HEK293T (cell line): ENCODE measurements around the gene ELMO3.

Experiments used
- CTCF ChIA-PET: fragments of 350-600 bp; formaldehyde crosslinking; extraction: SDS; loops from one replicate; lab custom pipeline; 2021; ENCODE audit warnings: antibody characterized with exemption, inconsistent platforms; lab: Yijun Ruan, JAX
- POLR2A ChIA-PET: fragments of 350-600 bp; formaldehyde crosslinking; extraction: SDS; loops from one replicate; lab custom pipeline; 2020; ENCODE audit warnings: antibody characterized with exemption, inconsistent platforms; lab: Yijun Ruan, JAX
- DNase-seq: peaks from one replicate; pipeline ENCODE4 v3.0.0; 2012; ENCODE audit warnings: mixed read lengths; ENCODE audit errors: extremely low spot score
- ARNT ChIP-seq: fragments of 450-650 bp; IDR thresholded peaks from 2 replicates; pipeline ENCODE4 v1.6.1; 2017; ENCODE audit warnings: mild to moderate bottlenecking
- BHLHE40 ChIP-seq: fragments of 450-650 bp; IDR thresholded peaks from 2 replicates; pipeline ENCODE4 v1.6.1; 2016; ENCODE audit warnings: mild to moderate bottlenecking, moderate library complexity, borderline replicate concordance
- CTBP1 ChIP-seq: fragments of 450-650 bp; IDR thresholded peaks from 2 replicates; pipeline ENCODE4 v1.6.1; 2016; ENCODE audit warnings: borderline replicate concordance
- ELF4 ChIP-seq: fragments of 450-650 bp; IDR thresholded peaks from 2 replicates; pipeline ENCODE4 v1.6.1; 2017; ENCODE audit warnings: antibody characterized with exemption
- FOXA1 ChIP-seq: fragments of 450-650 bp; IDR thresholded peaks from 2 replicates; pipeline ENCODE4 v1.6.1; 2016; ENCODE audit warnings: mild to moderate bottlenecking
- FOXK2 ChIP-seq: fragments of 450-650 bp; IDR thresholded peaks from 2 replicates; pipeline ENCODE4 v1.6.1; 2016; ENCODE audit warnings: mild to moderate bottlenecking
- FOXM1 ChIP-seq: fragments of 450-650 bp; IDR thresholded peaks from 2 replicates; pipeline ENCODE4 v1.6.1; 2017; ENCODE audit warnings: mild to moderate bottlenecking, borderline replicate concordance
- HDGF ChIP-seq: fragments of 450-650 bp; IDR thresholded peaks from 2 replicates; pipeline ENCODE4 v1.6.1; 2017; ENCODE audit warnings: antibody characterized with exemption, borderline replicate concordance
- L3MBTL2 ChIP-seq: fragments of 450-650 bp; conservative IDR thresholded peaks from 2 replicates; pipeline ENCODE4 v1.6.1; 2016; ENCODE audit warnings: mild to moderate bottlenecking
- LEF1 ChIP-seq: fragments of 450-650 bp; IDR thresholded peaks from 2 replicates; pipeline ENCODE4 v1.6.1; 2017; ENCODE audit warnings: mild to moderate bottlenecking, borderline replicate concordance
- NFRKB ChIP-seq: fragments of 450-650 bp; IDR thresholded peaks from 2 replicates; pipeline ENCODE4 v1.6.1; 2016; ENCODE audit warnings: mild to moderate bottlenecking, moderate library complexity
- PKNOX1 ChIP-seq: fragments of 450-650 bp; IDR thresholded peaks from 2 replicates; pipeline ENCODE4 v1.6.1; 2016
- SP1 ChIP-seq: fragments of 450-650 bp; IDR thresholded peaks from 2 replicates; pipeline ENCODE4 v1.6.1; 2017
- SUZ12 ChIP-seq: fragments of 450-650 bp; IDR thresholded peaks from 2 replicates; pipeline ENCODE4 v1.6.1; 2016; ENCODE audit warnings: mild to moderate bottlenecking
- TARDBP ChIP-seq: fragments of 450-650 bp; IDR thresholded peaks from 2 replicates; pipeline ENCODE4 v1.6.1; 2016
- ZNF384 ChIP-seq: fragments of 450-650 bp; IDR thresholded peaks from 2 replicates; pipeline ENCODE4 v1.6.1; 2016

ELMO3 gene

GRCh38 chr16:67233596-67233995 is 34.7 kb downstream of the ELMO3 start:
- ChIA-PET CTCF (no interaction called here), POLR2A (interaction anchor here (0.7 to 0.9 kb wide), 2 partner anchors 9 to 11 kb away, joined by 3 to 4 read pairs; no protein-coding TSS in a partner anchor)
- no peak for DNase-seq
- TF ChIP-seq BHLHE40 = no peak
- TF ChIP-seq SP1 = no peak
- TF ChIP-seq L3MBTL2 = no peak
- no peak for TF ChIP-seq PKNOX1

GRCh38 chr16:67234180-67234597 is 35.3 kb downstream of the ELMO3 start:
- POLR2A ChIA-PET = interaction anchor here (0.7 to 0.9 kb wide), 2 partner anchors 8 to 11 kb away, joined by 3 to 4 read pairs; no protein-coding TSS in a partner anchor
- TF ChIP-seq FOXA1 = no peak
- TF ChIP-seq NFRKB = no peak
- no peak for TF ChIP-seq LEF1
- TF ChIP-seq ZNF384 = no peak
- no peak for TF ChIP-seq PKNOX1
- TF ChIP-seq ARNT = no peak
- no peak for TF ChIP-seq FOXM1
- TF ChIP-seq SP1 = no peak
- no peak for TF ChIP-seq SUZ12
- TF ChIP-seq ELF4 = no peak
- TF ChIP-seq L3MBTL2 = no peak
- CTCF ChIA-PET = no interaction called here

GRCh38 chr16:67235816-67236562 is 37.1 kb downstream of the ELMO3 start:
- no peak for DNase-seq
- ChIA-PET CTCF (no interaction called here), POLR2A (interaction anchor here (1.1 to 4.9 kb wide), 4 partner anchors 9 to 275 kb away, joined by 3 to 41 read pairs (median 12); partner anchors contain the start of genes CES3, FHOD1, SLC9A5 and TMEM208)
- TF ChIP-seq PKNOX1 (no peak), CTBP1 (no peak), SUZ12 (no peak), FOXM1 (no peak), FOXA1 (no peak), L3MBTL2 (no peak), ZNF384 (no peak), LEF1 (no peak), HDGF (no peak), SP1 (no peak), ELF4 (no peak), FOXK2 (no peak), BHLHE40 (no peak), NFRKB (no peak), ARNT (no peak), TARDBP (no peak)

More at GRCh38 chr16:67234180-67234597, 35.3 kb downstream of the ELMO3 start:
- no peak for DNase-seq

GRCh38 chr16:67236563-67237395 is 37.8 kb downstream of the ELMO3 start:
- DNase-seq = peak; percentile 97
- ChIA-PET CTCF (interaction anchor here (0.5 kb wide), 1 partner anchor 22 kb away, joined by 8 read pairs; no protein-coding TSS in a partner anchor), POLR2A (interaction anchor here (1.1 to 4.9 kb wide), 3 partner anchors 10 to 276 kb away, joined by 3 to 41 read pairs (median 22); partner anchors contain the start of genes CES3, FHOD1, SLC9A5 and TMEM208)
- TF ChIP-seq LEF1 (no peak), BHLHE40 (no peak), CTBP1 (no peak), ELF4 (no peak), PKNOX1 (no peak), FOXA1 (no peak)
